HG02973 (cell line): ENCODE measurements around the gene ALCAM.
"Not testable (repeated sequence)": the region's sequence is repeated elsewhere in the genome, so short reads cannot be mapped to it uniquely, and the experiment has no call there.

ENCODE experiments used
- ATAC-seq: cut with Tn5 transposase; IDR thresholded peaks from one replicate; pipeline ENCODE4 v1.9.1; 2021; ENCODE audit warnings: moderate library complexity; ENCODE audit not compliant: unreplicated experiment

ALCAM gene

GRCh38 chr3:105385819-105386508 lies 19.3 kb downstream of the ALCAM start:
- peak; percentile 76 for ATAC-seq

GRCh38 chr3:105387122-105387751 lies 20.5 kb downstream of the ALCAM start:
- no peak for ATAC-seq

- ATAC-seq: no peak
These were observed 21.5 kb downstream of the ALCAM start for GRCh38 chr3:105388176-105388575.

GRCh38 chr3:105389759-105390158 lies 23.1 kb downstream of the ALCAM start:
- ATAC-seq: not testable (repeated sequence)

- not testable (repeated sequence) for ATAC-seq
These were observed 25.9 kb downstream of the ALCAM start for GRCh38 chr3:105392598-105392997.

GRCh38 chr3:105394177-105394576 lies 27.5 kb downstream of the ALCAM start:
- no peak for ATAC-seq

GRCh38 chr3:105397974-105398373 lies 31.3 kb downstream of the ALCAM start:
- ATAC-seq: no peak

GRCh38 chr3:105398437-105398836 lies 31.7 kb downstream of the ALCAM start:
- no peak for ATAC-seq

- no peak for ATAC-seq
These were observed 32.4 kb downstream of the ALCAM start for GRCh38 chr3:105399062-105399461.

GRCh38 chr3:105399611-105400010 lies 32.9 kb downstream of the ALCAM start:
- ATAC-seq: no peak

- no peak for ATAC-seq
These were observed 34.5 kb downstream of the ALCAM start for GRCh38 chr3:105401254-105401653.

GRCh38 chr3:105401691-105402149 lies 35.0 kb downstream of the ALCAM start:
- ATAC-seq: no peak

- ATAC-seq: no peak
These were observed 35.6 kb downstream of the ALCAM start for GRCh38 chr3:105402287-105402801.

GRCh38 chr3:105403034-105403433 lies 36.3 kb downstream of the ALCAM start:
- ATAC-seq: not testable (repeated sequence)

GRCh38 chr3:105406268-105406667 lies 39.6 kb downstream of the ALCAM start:
- no peak for ATAC-seq

- no peak for ATAC-seq
These were observed 42.7 kb downstream of the ALCAM start for GRCh38 chr3:105409364-105409763.

GRCh38 chr3:105413343-105413887 lies 46.7 kb downstream of the ALCAM start:
- no peak for ATAC-seq

GRCh38 chr3:105414841-105415240 lies 48.1 kb downstream of the ALCAM start:
- ATAC-seq: no peak

GRCh38 chr3:105415951-105416350 lies 49.2 kb downstream of the ALCAM start:
- no peak for ATAC-seq

- no peak for ATAC-seq
These were observed 51.0 kb downstream of the ALCAM start for GRCh38 chr3:105417525-105418289.

- no peak for ATAC-seq
These were observed 55.9 kb downstream of the ALCAM start for GRCh38 chr3:105422645-105423044.
